Endodermal cell (in vitro differentiated cells): ENCODE measurements around the gene RAP1GAP2. TPM values are rescaled to one million over a fixed set of nuclear protein-coding genes. Genes with fewer than 3 reads are reported as not detected.

Experiments used
- DNase-seq: peaks from one replicate; pipeline ENCODE4 v3.0.0-alpha.2; 2017
- H3K27ac ChIP-seq: 2 replicates; pipeline ENCODE4 v1.5.1; 2013; ENCODE audit warnings: mild to moderate bottlenecking, low read depth, low read length, moderate library complexity
- H3K27me3 ChIP-seq: 2 replicates; pipeline ENCODE4 v1.6.1; 2013; ENCODE audit warnings: mild to moderate bottlenecking, low read length, moderate library complexity; ENCODE audit not compliant: insufficient read depth, control insufficient read depth, poor library complexity, severe bottlenecking
- H3K36me3 ChIP-seq: 2 replicates; pipeline ENCODE4 v1.7.0; 2013; ENCODE audit warnings: mild to moderate bottlenecking, low read length, moderate library complexity; ENCODE audit not compliant: control insufficient read depth, insufficient read depth
- H3K4me1 ChIP-seq: one replicate; pipeline ENCODE4 v1.7.0; 2013; ENCODE audit warnings: low read length; ENCODE audit not compliant: control insufficient read depth, insufficient read depth
- H3K4me3 ChIP-seq: 2 replicates; pipeline ENCODE4 v1.5.1; 2013; ENCODE audit warnings: mild to moderate bottlenecking, low read length, moderate library complexity
- H3K9ac ChIP-seq: 2 replicates; pipeline ENCODE4 v1.6.1; 2013; ENCODE audit warnings: mild to moderate bottlenecking, low read length, moderate library complexity; ENCODE audit not compliant: poor library complexity, severe bottlenecking; ENCODE audit errors: extremely low read depth
- H3K9me3 ChIP-seq: 2 replicates; pipeline ENCODE4 v1.6.1; 2013; ENCODE audit warnings: mild to moderate bottlenecking, low read length, moderate library complexity; ENCODE audit not compliant: control insufficient read depth
- H3K27ac Mint-ChIP-seq: 2 replicates; pipeline ENCODE4 v1.8.0; 2020; ENCODE audit warnings: mixed read lengths
- H3K27me3 Mint-ChIP-seq: 2 replicates; pipeline ENCODE4 v1.8.0; 2021; ENCODE audit warnings: mild to moderate bottlenecking, mixed read lengths; ENCODE audit not compliant: insufficient read depth
- H3K36me3 Mint-ChIP-seq: 2 replicates; pipeline ENCODE4 v1.8.0; 2020; ENCODE audit warnings: low read depth, mixed read lengths
- H3K4me1 Mint-ChIP-seq: 2 replicates; pipeline ENCODE4 v1.8.0; 2020; ENCODE audit warnings: mixed read lengths
- H3K4me3 Mint-ChIP-seq: 2 replicates; pipeline ENCODE4 v1.8.0; 2020; ENCODE audit warnings: mild to moderate bottlenecking, moderate library complexity, mixed read lengths
- H3K9me3 Mint-ChIP-seq: 2 replicates; pipeline ENCODE4 v1.8.0; 2020; ENCODE audit warnings: mild to moderate bottlenecking, mixed read lengths
- WGBS, 2 experiments: methylation state at CpG; one replicate each; pipeline versions ENCODE4 v1.1.5 to v1.1.7; 2013; ENCODE audit warnings: missing lambda C conversion rate in 2 of 2, mixed read lengths in 1 of 2; ENCODE audit not compliant: insufficient coverage in 1 of 2, insufficient read length in 1 of 2; 5-methylcytosine and 5-hydroxymethylcytosine counted together
- total RNA-seq, 2 donors: library from RNA; stranded (reverse); fragmentation: NEBNext Ultra II Directional in 1 of 2; extraction: Animal tissue kit (Norgen Biotek cat#: 25700) in 1 of 2; gene quantifications; 2 replicates in 1 of 2; 3 replicates in 1 of 2; pipeline ENCODE4 v1.2.1, GENCODE V29; 2021
- TF ChIP-seq, protein P1 (sequence below): fragments of 200-600 bp; sonication (generic); conservative IDR thresholded peaks from 2 replicates; pipeline ENCODE4 v1.5.0; 2021; ENCODE audit warnings: antibody characterized with exemption, mild to moderate bottlenecking

The RAP1GAP2 gene
- total RNA-seq, 2 donors from 2014 or later, result 18.0 to 44.3 TPM

DNA sequence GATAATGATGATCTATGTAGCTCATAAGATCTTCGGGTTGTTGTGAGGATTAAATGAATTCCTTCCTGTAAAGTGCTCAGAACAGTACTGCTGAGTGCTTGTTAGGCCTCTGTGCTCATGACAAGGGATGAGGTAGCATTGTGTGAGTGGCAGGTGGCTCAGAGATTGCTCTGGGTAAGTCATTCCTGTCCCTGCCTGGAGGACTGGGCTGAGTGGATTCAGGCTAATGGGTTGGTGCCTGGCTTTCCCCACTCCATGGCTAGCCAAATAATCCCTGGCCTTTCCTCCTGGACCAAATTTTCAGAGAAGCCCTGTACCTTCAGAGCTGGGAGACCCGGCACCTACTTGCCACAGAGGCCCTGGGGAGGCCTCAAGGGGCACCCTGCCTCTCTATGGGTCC is 45.5 kb upstream of the RAP1GAP2 start:
- no peak for DNase-seq
- no peaks in the 10 kb centered on the region for H3K36me3 ChIP-seq

DNA sequence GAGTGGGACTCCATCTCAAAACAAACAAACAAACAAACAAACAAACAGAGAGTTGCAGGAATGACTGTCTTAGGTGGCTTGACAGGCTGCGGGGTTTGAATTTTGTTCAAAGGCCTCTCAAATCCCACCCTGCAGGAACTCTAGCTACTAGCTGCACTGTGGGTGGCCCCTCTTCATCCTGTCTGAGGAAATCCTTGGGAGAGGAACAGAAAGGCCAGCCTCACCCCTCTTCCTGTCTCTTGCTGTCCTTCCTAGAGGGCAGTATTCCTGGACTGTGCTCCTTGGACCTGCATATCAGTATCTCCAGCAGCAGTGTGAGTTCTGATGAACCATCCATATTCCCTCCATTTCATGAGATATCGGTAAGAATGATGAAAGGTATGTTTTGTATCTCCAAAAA is 44.7 kb upstream of the RAP1GAP2 start:
- Mint-ChIP-seq H3K4me3 (no peak overlapping the region), H3K27ac (no peak overlapping the region), H3K27me3 (peaks cover 43% of the 10 kb centered on the region), H3K36me3 (no peaks in the 10 kb centered on the region), H3K4me1 (no peaks in the 10 kb centered on the region), H3K9me3 (no peaks in the 10 kb centered on the region)
- Histone ChIP-seq H3K36me3 (no peaks in the 10 kb centered on the region), H3K4me1 (no peaks in the 10 kb centered on the region), H3K9me3 (no peaks in the 10 kb centered on the region), H3K9ac (no peak overlapping the region), H3K27ac (no peak overlapping the region), H3K27me3 (peaks cover 38% of the 10 kb centered on the region), H3K4me3 (no peak overlapping the region)
- TF ChIP-seq, protein P1, sequence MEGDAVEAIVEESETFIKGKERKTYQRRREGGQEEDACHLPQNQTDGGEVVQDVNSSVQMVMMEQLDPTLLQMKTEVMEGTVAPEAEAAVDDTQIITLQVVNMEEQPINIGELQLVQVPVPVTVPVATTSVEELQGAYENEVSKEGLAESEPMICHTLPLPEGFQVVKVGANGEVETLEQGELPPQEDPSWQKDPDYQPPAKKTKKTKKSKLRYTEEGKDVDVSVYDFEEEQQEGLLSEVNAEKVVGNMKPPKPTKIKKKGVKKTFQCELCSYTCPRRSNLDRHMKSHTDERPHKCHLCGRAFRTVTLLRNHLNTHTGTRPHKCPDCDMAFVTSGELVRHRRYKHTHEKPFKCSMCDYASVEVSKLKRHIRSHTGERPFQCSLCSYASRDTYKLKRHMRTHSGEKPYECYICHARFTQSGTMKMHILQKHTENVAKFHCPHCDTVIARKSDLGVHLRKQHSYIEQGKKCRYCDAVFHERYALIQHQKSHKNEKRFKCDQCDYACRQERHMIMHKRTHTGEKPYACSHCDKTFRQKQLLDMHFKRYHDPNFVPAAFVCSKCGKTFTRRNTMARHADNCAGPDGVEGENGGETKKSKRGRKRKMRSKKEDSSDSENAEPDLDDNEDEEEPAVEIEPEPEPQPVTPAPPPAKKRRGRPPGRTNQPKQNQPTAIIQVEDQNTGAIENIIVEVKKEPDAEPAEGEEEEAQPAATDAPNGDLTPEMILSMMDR, result peak; percentile 26
- peak; percentile 74 for DNase-seq
- 56 to 68% methylated on average over 1 to 2 of the region's 2 CpGs for WGBS, 2 experiments

More for the DNA sequence above, 45.5 kb upstream of the RAP1GAP2 start:
- peaks cover 40% of the 10 kb centered on the region for H3K27me3 Mint-ChIP-seq
- Histone ChIP-seq H3K27ac (no peak overlapping the region), H3K9ac (no peak overlapping the region), H3K4me1 (no peaks in the 10 kb centered on the region), H3K27me3 (peaks cover 31% of the 10 kb centered on the region), H3K9me3 (no peaks in the 10 kb centered on the region), H3K4me3 (no peak overlapping the region)
- no peak overlapping the region for H3K4me3 Mint-ChIP-seq
- no peak overlapping the region for H3K27ac Mint-ChIP-seq
- H3K9me3 Mint-ChIP-seq, result no peaks in the 10 kb centered on the region
- no peaks in the 10 kb centered on the region for H3K36me3 Mint-ChIP-seq
- H3K4me1 Mint-ChIP-seq, result no peaks in the 10 kb centered on the region
- WGBS, 2 experiments, result 91 to 95% methylated on average over 2 of the region's 2 CpGs
- TF ChIP-seq, protein P1, result no peak

DNA sequence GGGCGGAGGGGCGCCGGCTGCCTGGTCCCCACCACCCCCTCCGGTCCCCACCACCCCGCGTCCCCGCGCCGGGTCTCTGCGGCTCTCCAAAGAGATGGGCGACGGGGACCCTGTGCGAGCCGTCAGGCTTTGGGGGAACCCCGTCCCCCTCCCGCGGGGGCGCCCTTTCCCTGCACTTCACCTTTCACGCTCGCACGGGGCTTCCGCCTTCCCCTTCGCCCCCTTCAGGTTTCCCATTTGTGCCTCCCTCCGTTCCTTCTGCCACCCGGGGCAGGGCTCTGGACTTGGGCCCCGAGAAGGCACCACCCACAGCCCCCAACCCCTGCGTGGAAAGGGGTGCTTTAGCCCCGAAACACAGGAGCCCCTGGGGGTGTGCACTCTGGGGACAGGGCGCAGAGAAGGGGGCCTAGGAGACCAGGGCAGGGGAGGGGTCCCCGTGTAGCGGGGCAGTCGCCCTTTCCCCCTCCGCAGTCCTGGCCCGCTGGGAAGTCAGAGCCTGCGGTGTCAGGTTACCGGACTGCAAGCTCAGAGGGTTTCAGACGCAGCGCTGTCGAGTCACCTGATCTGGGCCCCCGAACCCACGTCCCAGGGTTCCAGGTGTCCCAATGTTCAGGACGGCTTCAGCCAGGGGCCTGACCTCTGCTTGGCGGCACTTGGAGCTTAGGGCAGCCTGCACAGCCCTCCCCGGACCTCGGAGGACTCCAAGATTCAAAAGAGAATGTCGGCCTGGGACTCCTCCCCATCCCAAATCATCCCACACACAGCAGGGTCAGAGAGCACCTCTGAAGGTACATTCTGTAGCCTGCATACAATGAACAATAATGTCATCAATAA is 40.1 kb upstream of the RAP1GAP2 start:
- no peak overlapping the region for H3K27ac Mint-ChIP-seq
- Histone ChIP-seq H3K27me3 (peaks cover 25% of the 10 kb centered on the region), H3K36me3 (no peaks in the 10 kb centered on the region), H3K4me1 (no peaks in the 10 kb centered on the region), H3K4me3 (peak overlapping the region; percentile 80), H3K9me3 (no peaks in the 10 kb centered on the region), H3K27ac (no peak overlapping the region), H3K9ac (no peak overlapping the region)
- H3K27me3 Mint-ChIP-seq, result peaks cover 32% of the 10 kb centered on the region
- DNase-seq, result peak; percentile 95
- peak overlapping the region; percentile 59 for H3K4me3 Mint-ChIP-seq
- no peaks in the 10 kb centered on the region for H3K36me3 Mint-ChIP-seq
- TF ChIP-seq, protein P1, result no peak
- no peaks in the 10 kb centered on the region for H3K9me3 Mint-ChIP-seq
- H3K4me1 Mint-ChIP-seq, result no peaks in the 10 kb centered on the region
- WGBS, 2 experiments, result 0 to 2% methylated on average over 22 to 46 of the region's 46 CpGs
